ENCODE results near the gene TRIM71. TPM values are rescaled to one million over a fixed set of nuclear protein-coding genes. Genes with fewer than 3 reads are reported as not detected.

Gene TRIM71
- total and polyA plus RNA-seq, 5 donors from 2014 or later: 0.03 to 0.47 (median 0.06) TPM

GRCh38 chr3:32841341-32841740 lies 23.5 kb downstream of the TRIM71 start:
- Mint-ChIP-seq H3K27me3 (peaks cover 20% of the 10 kb centered on the region), H3K4me1 (peaks cover 0 to 15% (median 10%) of the 10 kb centered on the region in 4 donors), H3K27ac (no peak overlapping the region), H3K4me3 (no peak overlapping the region), H3K36me3 (no peaks in the 10 kb centered on the region), H3K9me3 (peaks cover 0 to 2% (median 0%) of the 10 kb centered on the region in 7 donors)
- DNase-seq (no peak), ATAC-seq (ENCODE audit: low read depth in 2 of 2) (no peak)
- H3K4me1 ChIP-seq (ENCODE audit: control insufficient read depth, insufficient read depth, low read length, poor library complexity, severe bottlenecking): peaks cover 9% of the 10 kb centered on the region
- H3K4me3 ChIP-seq (ENCODE audit: low read depth, low read length): no peak overlapping the region
- H3K27me3 ChIP-seq (ENCODE audit: control insufficient read depth, insufficient read depth, low read length): no peaks in the 10 kb centered on the region
- no peaks in the 10 kb centered on the region for H3K36me3 ChIP-seq (ENCODE audit: control insufficient read depth, insufficient read depth, low read length)
- H3K9me3 ChIP-seq (ENCODE audit: control insufficient read depth in 2 of 2, low read length in 2 of 2): no peaks in the 10 kb centered on the region
- no peak overlapping the region for H3K27ac ChIP-seq (ENCODE audit: insufficient read depth, low read length, poor library complexity, severe bottlenecking)

DNA sequence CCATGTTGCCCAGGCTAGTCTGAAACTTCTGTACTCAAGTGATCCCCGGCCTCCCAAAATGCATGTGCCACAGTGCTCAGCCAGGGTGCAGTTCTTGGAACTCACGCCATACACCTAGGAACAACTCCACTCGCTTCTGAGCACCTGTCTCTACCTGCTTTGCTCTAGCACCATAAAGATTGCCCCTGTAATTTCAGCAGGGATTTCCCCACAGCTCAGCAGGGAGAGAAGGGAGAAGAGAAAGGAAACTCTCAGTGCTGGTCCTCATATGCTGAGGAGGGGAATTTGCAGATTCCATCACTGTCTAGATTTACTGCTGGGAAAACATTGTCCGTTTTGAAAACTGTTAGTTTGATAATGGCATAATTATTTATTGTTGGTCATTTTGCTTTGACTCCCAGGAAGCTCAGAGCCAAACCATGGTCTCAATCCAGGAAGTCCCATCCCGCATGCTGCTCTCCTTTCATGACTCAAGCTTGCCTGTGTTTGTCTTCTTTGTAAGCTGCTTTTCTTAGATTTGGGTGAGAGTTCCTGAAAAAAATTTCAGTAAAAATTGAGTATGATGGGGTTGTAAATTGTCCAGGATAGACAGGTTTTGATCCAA lies 24.2 kb downstream of the TRIM71 start:
- no peak for ATAC-seq (ENCODE audit: low read depth in 2 of 2)
- Mint-ChIP-seq H3K4me1 (peaks cover 0 to 15% (median 10%) of the 10 kb centered on the region in 4 donors), H3K27me3 (peaks cover 14% of the 10 kb centered on the region), H3K36me3 (no peaks in the 10 kb centered on the region), H3K4me3 (no peak overlapping the region), H3K9me3 (peaks cover 0 to 2% (median 0%) of the 10 kb centered on the region in 7 donors), H3K27ac (no peak overlapping the region)
- H3K4me1 ChIP-seq (ENCODE audit: control insufficient read depth, insufficient read depth, low read length, poor library complexity, severe bottlenecking): peaks cover 9% of the 10 kb centered on the region
- H3K27me3 ChIP-seq (ENCODE audit: control insufficient read depth, insufficient read depth, low read length): no peaks in the 10 kb centered on the region
- no peaks in the 10 kb centered on the region for H3K36me3 ChIP-seq (ENCODE audit: control insufficient read depth, insufficient read depth, low read length)
- H3K4me3 ChIP-seq (ENCODE audit: low read depth, low read length): no peak overlapping the region
- DNase-seq: no peak
- no peak overlapping the region for H3K27ac ChIP-seq (ENCODE audit: insufficient read depth, low read length, poor library complexity, severe bottlenecking)
- H3K9me3 ChIP-seq (ENCODE audit: control insufficient read depth in 2 of 2, low read length in 2 of 2): no peaks in the 10 kb centered on the region

DNA sequence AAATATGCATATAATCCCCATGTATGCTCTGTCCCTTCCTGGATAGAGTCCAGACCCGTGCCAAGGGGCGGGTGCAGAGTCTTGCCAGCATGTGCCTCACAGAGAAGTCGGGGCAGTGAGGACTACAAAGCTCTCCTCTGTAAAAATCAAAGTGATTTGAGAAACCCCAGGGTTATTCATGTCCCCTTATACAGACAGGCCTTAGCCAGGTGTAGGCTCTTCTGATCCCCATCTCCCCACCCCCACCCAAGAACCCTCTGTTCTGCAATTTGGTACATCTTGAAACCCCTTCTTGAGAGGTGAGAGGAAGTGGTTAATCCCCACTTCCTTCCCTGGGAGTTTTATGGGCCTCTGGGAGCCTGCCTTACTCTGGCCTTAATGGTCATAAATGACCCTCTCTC lies 24.7 kb downstream of the TRIM71 start:
- Mint-ChIP-seq H3K27ac (no peak overlapping the region), H3K36me3 (no peaks in the 10 kb centered on the region), H3K4me3 (no peak overlapping the region), H3K27me3 (peaks cover 13% of the 10 kb centered on the region), H3K9me3 (peaks cover 0 to 2% (median 0%) of the 10 kb centered on the region in 7 donors), H3K4me1 (peaks cover under 1 to 15% (median 10%) of the 10 kb centered on the region in 4 donors)
- Histone ChIP-seq H3K4me3 (ENCODE audit: low read depth, low read length) (no peak overlapping the region), H3K27ac (ENCODE audit: insufficient read depth, low read length, poor library complexity, severe bottlenecking) (no peak overlapping the region), H3K27me3 (ENCODE audit: control insufficient read depth, insufficient read depth, low read length) (no peaks in the 10 kb centered on the region), H3K36me3 (ENCODE audit: control insufficient read depth, insufficient read depth, low read length) (no peaks in the 10 kb centered on the region), H3K9me3 (ENCODE audit: control insufficient read depth in 2 of 2, low read length in 2 of 2) (no peaks in the 10 kb centered on the region), H3K4me1 (ENCODE audit: control insufficient read depth, insufficient read depth, low read length, poor library complexity, severe bottlenecking) (peaks cover 9% of the 10 kb centered on the region)
- no peak for ATAC-seq (ENCODE audit: low read depth in 2 of 2)
- peak in 1 of 3 donors; percentile 10 for DNase-seq

DNA sequence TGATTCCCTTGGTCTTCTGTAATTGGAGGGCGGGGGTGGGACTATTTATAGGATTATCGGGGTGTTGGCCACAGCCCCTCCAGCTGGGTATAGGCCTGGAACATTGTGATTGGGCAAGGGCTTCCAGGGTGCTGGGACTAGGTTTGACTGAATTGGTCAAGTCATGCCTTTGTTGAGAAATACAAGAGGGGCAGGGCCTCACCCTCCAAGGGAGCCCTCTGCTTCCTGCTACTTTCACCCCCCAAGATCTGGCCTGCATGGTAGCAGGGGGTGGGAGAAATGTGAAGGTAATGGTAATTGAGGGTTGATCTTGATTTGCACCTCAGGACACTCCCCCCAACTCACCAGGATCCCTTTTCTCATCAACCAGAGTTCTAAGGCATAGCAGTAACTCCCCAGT lies 25.2 kb downstream of the TRIM71 start:
- H3K4me3 ChIP-seq (ENCODE audit: low read depth, low read length): no peak overlapping the region
- H3K36me3 ChIP-seq (ENCODE audit: control insufficient read depth, insufficient read depth, low read length): no peaks in the 10 kb centered on the region
- H3K9me3 ChIP-seq (ENCODE audit: control insufficient read depth in 2 of 2, low read length in 2 of 2): no peaks in the 10 kb centered on the region
- H3K27me3 ChIP-seq (ENCODE audit: control insufficient read depth, insufficient read depth, low read length): no peaks in the 10 kb centered on the region
- ATAC-seq (ENCODE audit: low read depth in 2 of 2): no peak
- Mint-ChIP-seq H3K36me3 (no peaks in the 10 kb centered on the region), H3K4me1 (peaks cover 4 to 15% (median 10%) of the 10 kb centered on the region in 4 donors), H3K9me3 (peaks cover 0 to 2% (median 0%) of the 10 kb centered on the region in 7 donors), H3K4me3 (no peak overlapping the region), H3K27me3 (peaks cover 18% of the 10 kb centered on the region), H3K27ac (peak overlapping the region in 1 of 3 donors; percentile 43)
- H3K27ac ChIP-seq (ENCODE audit: insufficient read depth, low read length, poor library complexity, severe bottlenecking): no peak overlapping the region
- peaks cover 9% of the 10 kb centered on the region for H3K4me1 ChIP-seq (ENCODE audit: control insufficient read depth, insufficient read depth, low read length, poor library complexity, severe bottlenecking)
- DNase-seq: no peak

DNA sequence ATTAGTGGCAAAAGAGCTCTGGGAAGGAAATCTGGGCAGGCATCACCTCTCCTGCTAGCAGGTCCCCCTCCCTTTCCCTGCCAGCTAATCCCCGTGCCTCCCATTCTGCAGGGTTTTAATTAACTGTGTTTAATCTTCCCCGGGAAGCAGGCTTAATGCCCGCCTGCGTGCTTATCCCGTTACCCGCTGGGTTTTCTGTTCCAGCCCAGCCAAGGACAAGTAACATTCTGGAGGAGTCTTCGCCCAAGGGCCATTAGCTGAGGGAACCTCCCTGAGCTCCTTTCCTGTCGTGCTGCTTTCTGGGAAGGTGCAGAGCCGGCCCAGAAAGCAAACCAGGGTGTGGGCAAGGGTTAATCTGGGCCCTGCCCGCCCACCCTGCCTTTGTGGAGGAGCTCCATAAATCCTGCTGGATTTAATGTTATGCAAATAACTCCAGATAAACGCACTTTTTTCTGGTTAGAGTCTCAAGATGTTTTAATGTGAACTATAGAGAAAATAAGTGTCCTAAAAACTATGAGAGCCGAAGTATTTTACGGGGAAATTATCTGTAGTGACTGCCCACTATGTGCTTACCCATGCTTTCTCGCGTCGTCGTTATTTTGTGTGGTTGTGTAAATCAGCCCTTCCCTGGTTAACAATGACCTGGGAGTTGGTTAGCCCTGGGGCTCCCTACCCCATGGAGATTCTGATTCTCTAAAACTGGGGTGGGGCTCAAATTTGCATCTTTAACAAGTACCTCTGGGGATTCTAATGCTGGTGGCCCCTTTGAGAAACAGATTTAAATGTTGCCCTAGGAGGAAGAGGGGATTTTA lies 25.9 kb downstream of the TRIM71 start:
- peaks cover 4 to 15% (median 10%) of the 10 kb centered on the region in 4 donors for H3K4me1 Mint-ChIP-seq
- peaks cover 0 to 2% (median 0%) of the 10 kb centered on the region in 7 donors for H3K9me3 Mint-ChIP-seq
- H3K27ac Mint-ChIP-seq: no peak overlapping the region
- H3K36me3 ChIP-seq (ENCODE audit: control insufficient read depth, insufficient read depth, low read length): no peaks in the 10 kb centered on the region
- ATAC-seq (ENCODE audit: low read depth in 2 of 2) (no peak), DNase-seq (no peak)
- H3K4me3 ChIP-seq (ENCODE audit: low read depth, low read length): no peak overlapping the region
- H3K27me3 Mint-ChIP-seq: peaks cover 20% of the 10 kb centered on the region
- H3K27me3 ChIP-seq (ENCODE audit: control insufficient read depth, insufficient read depth, low read length): no peaks in the 10 kb centered on the region
- H3K4me3 Mint-ChIP-seq: no peak overlapping the region
- no peak overlapping the region for H3K27ac ChIP-seq (ENCODE audit: insufficient read depth, low read length, poor library complexity, severe bottlenecking)
- H3K36me3 Mint-ChIP-seq: no peaks in the 10 kb centered on the region
- H3K4me1 ChIP-seq (ENCODE audit: control insufficient read depth, insufficient read depth, low read length, poor library complexity, severe bottlenecking): peaks cover 9% of the 10 kb centered on the region
- H3K9me3 ChIP-seq (ENCODE audit: control insufficient read depth in 2 of 2, low read length in 2 of 2): no peaks in the 10 kb centered on the region

- no peak overlapping the region for H3K27ac ChIP-seq (ENCODE audit: insufficient read depth, low read length, poor library complexity, severe bottlenecking)
- H3K4me1 ChIP-seq (ENCODE audit: control insufficient read depth, insufficient read depth, low read length, poor library complexity, severe bottlenecking): peaks cover 9% of the 10 kb centered on the region
- Mint-ChIP-seq H3K4me3 (no peak overlapping the region), H3K9me3 (peaks cover 0 to 2% (median 0%) of the 10 kb centered on the region in 7 donors), H3K27me3 (peaks cover 20% of the 10 kb centered on the region), H3K36me3 (no peaks in the 10 kb centered on the region), H3K27ac (no peak overlapping the region), H3K4me1 (peaks cover 4 to 15% (median 10%) of the 10 kb centered on the region in 4 donors)
- ATAC-seq (ENCODE audit: low read depth in 2 of 2) (no peak), DNase-seq (no peak)
- H3K4me3 ChIP-seq (ENCODE audit: low read depth, low read length): no peak overlapping the region
- H3K36me3 ChIP-seq (ENCODE audit: control insufficient read depth, insufficient read depth, low read length): no peaks in the 10 kb centered on the region
- H3K27me3 ChIP-seq (ENCODE audit: control insufficient read depth, insufficient read depth, low read length): no peaks in the 10 kb centered on the region
- H3K9me3 ChIP-seq (ENCODE audit: control insufficient read depth in 2 of 2, low read length in 2 of 2): no peaks in the 10 kb centered on the region
Measured at GRCh38 chr3:32844322-32844654, 26.5 kb downstream of the TRIM71 start.

GRCh38 chr3:32844914-32845313 lies 27.1 kb downstream of the TRIM71 start:
- Histone ChIP-seq H3K4me3 (ENCODE audit: low read depth, low read length) (no peak overlapping the region), H3K36me3 (ENCODE audit: control insufficient read depth, insufficient read depth, low read length) (no peaks in the 10 kb centered on the region), H3K27me3 (ENCODE audit: control insufficient read depth, insufficient read depth, low read length) (no peaks in the 10 kb centered on the region), H3K4me1 (ENCODE audit: control insufficient read depth, insufficient read depth, low read length, poor library complexity, severe bottlenecking) (peaks cover 9% of the 10 kb centered on the region), H3K9me3 (ENCODE audit: control insufficient read depth in 2 of 2, low read length in 2 of 2) (no peaks in the 10 kb centered on the region), H3K27ac (ENCODE audit: insufficient read depth, low read length, poor library complexity, severe bottlenecking) (no peak overlapping the region)
- Mint-ChIP-seq H3K4me3 (no peak overlapping the region), H3K36me3 (no peaks in the 10 kb centered on the region), H3K9me3 (peaks cover 0 to 2% (median 0%) of the 10 kb centered on the region in 7 donors), H3K27me3 (peaks cover 19% of the 10 kb centered on the region), H3K4me1 (peaks cover 4 to 15% (median 10%) of the 10 kb centered on the region in 4 donors), H3K27ac (no peak overlapping the region)
- DNase-seq: no peak
- no peak for ATAC-seq (ENCODE audit: low read depth in 2 of 2)
